RKO (cell line): ENCODE measurements around the gene FCHSD2.
"Not testable (repeated sequence)": the region's sequence is repeated elsewhere in the genome, so short reads cannot be mapped to it uniquely, and the experiment has no call there.

ENCODE experiments used
- DNase-seq: peaks from one replicate; pipeline ENCODE4 v3.0.0-alpha.2; 2016; ENCODE audit warnings: low spot score

Gene FCHSD2

GRCh38 chr11:73061434-73061833, 80.7 kb downstream of the FCHSD2 start:
- not testable (repeated sequence) for DNase-seq

- DNase-seq, result no peak
Observed at GRCh38 chr11:73059915-73060314, 82.2 kb downstream of the FCHSD2 start.

- DNase-seq, result no peak
Observed at GRCh38 chr11:73058989-73059674, 83.0 kb downstream of the FCHSD2 start.

GRCh38 chr11:73055655-73056354, 86.3 kb downstream of the FCHSD2 start:
- no peak for DNase-seq

- no peak for DNase-seq
Observed at GRCh38 chr11:73055002-73055401, 87.1 kb downstream of the FCHSD2 start.

GRCh38 chr11:73053964-73054363, 88.2 kb downstream of the FCHSD2 start:
- DNase-seq, result no peak

GRCh38 chr11:73048446-73048845, 93.7 kb downstream of the FCHSD2 start:
- DNase-seq, result no peak

- no peak for DNase-seq
Observed at GRCh38 chr11:73047773-73048371, 94.2 kb downstream of the FCHSD2 start.

- no peak for DNase-seq
Observed at GRCh38 chr11:73040046-73040445, 102.1 kb downstream of the FCHSD2 start.

GRCh38 chr11:73034777-73035176, 107.3 kb downstream of the FCHSD2 start:
- no peak for DNase-seq

- DNase-seq, result no peak
Observed at GRCh38 chr11:73034331-73034730, 107.8 kb downstream of the FCHSD2 start.

GRCh38 chr11:73030130-73030529, 112.0 kb downstream of the FCHSD2 start:
- no peak for DNase-seq

GRCh38 chr11:73029403-73029802, 112.7 kb downstream of the FCHSD2 start:
- no peak for DNase-seq

GRCh38 chr11:73028611-73029010, 113.5 kb downstream of the FCHSD2 start:
- no peak for DNase-seq

GRCh38 chr11:73027840-73028239, 114.3 kb downstream of the FCHSD2 start:
- DNase-seq, result not testable (repeated sequence)

GRCh38 chr11:73024639-73025038, 117.5 kb downstream of the FCHSD2 start:
- DNase-seq, result no peak

- DNase-seq, result no peak
Observed at GRCh38 chr11:73019996-73020395, 122.1 kb downstream of the FCHSD2 start.

GRCh38 chr11:73019449-73019848, 122.7 kb downstream of the FCHSD2 start:
- DNase-seq, result no peak

GRCh38 chr11:73018856-73019255, 123.3 kb downstream of the FCHSD2 start:
- no peak for DNase-seq

- no peak for DNase-seq
Observed at GRCh38 chr11:73017024-73017751, 124.9 kb downstream of the FCHSD2 start.

GRCh38 chr11:73013021-73013420, 129.1 kb downstream of the FCHSD2 start:
- no peak for DNase-seq

GRCh38 chr11:73012121-73012863, 129.8 kb downstream of the FCHSD2 start:
- no peak for DNase-seq
